HEK293 (cell line): Measurements from ENCODE around the gene GNAS.
A peak's percentile ranks its signal among the peaks of the same experiment; 100 is the strongest.

Experiments used
- CTCF ChIA-PET: fragments of 350-600 bp; formaldehyde crosslinking; extraction: SDS; loops from one replicate; lab custom pipeline; 2021; ENCODE audit warnings: antibody characterized with exemption; lab: Yijun Ruan, JAX
- POLR2A ChIA-PET: fragments of 300-600 bp; formaldehyde crosslinking; extraction: SDS; loops from one replicate; lab custom pipeline; 2020; ENCODE audit warnings: antibody characterized with exemption, inconsistent platforms; lab: Yijun Ruan, JAX
- H3K27ac ChIP-seq: fragments of 200-500 bp; sonication (Bioruptor generic); 2 replicates; pipeline ENCODE4 v1.5.1; 2014; ENCODE audit warnings: low read depth, low read length, control low read depth, inconsistent platforms; ENCODE audit errors: extremely low read depth
- H3K36me3 ChIP-seq, 2 experiments: fragments of 200-500 bp in 1 of 2; sonication (Bioruptor generic) in 1 of 2; 1 replicate in 1 of 2; 2 replicates in 1 of 2; pipeline ENCODE4 v1.5.1; 2014 to 2017; ENCODE audit warnings: inconsistent platforms in 2 of 2, low read length in 2 of 2; ENCODE audit not compliant: control insufficient read depth in 2 of 2, insufficient read depth in 1 of 2
- H3K4me1 ChIP-seq: fragments of 200-500 bp; sonication (Bioruptor generic); 2 replicates; pipeline ENCODE4 v1.5.1; 2014; ENCODE audit warnings: mild to moderate bottlenecking, low read length, inconsistent platforms; ENCODE audit not compliant: control insufficient read depth, insufficient read depth
- H3K4me3 ChIP-seq: 2 replicates; pipeline ENCODE4 v1.5.1; 2011; ENCODE audit warnings: low read depth, mild to moderate bottlenecking, control low read depth, low read length, moderate library complexity
- H3K9me3 ChIP-seq: fragments of 200-500 bp; sonication (Bioruptor generic); 2 replicates; pipeline ENCODE4 v1.5.1; 2014; ENCODE audit warnings: low read depth, low read length, inconsistent platforms; ENCODE audit not compliant: control insufficient read depth, insufficient read depth
- GLIS2 ChIP-seq: fragments of 450-650 bp; formaldehyde crosslinking; IDR thresholded peaks from 2 replicates; pipeline ENCODE4 v1.5.1; 2016; ENCODE audit warnings: missing biosample characterization, missing genetic modification characterization
- KLF8 ChIP-seq: fragments of 450-650 bp; formaldehyde crosslinking; IDR thresholded peaks from 2 replicates; pipeline ENCODE4 v1.5.1; 2016; ENCODE audit warnings: missing biosample characterization, missing genetic modification characterization
- SCRT2 ChIP-seq: fragments of 450-650 bp; formaldehyde crosslinking; IDR thresholded peaks from 2 replicates; pipeline ENCODE4 v1.5.1; 2016; ENCODE audit warnings: missing biosample characterization, missing genetic modification characterization
- SP2 ChIP-seq: fragments of 450-650 bp; formaldehyde crosslinking; IDR thresholded peaks from 2 replicates; pipeline ENCODE4 v1.5.1; 2016; ENCODE audit warnings: missing biosample characterization, missing genetic modification characterization
- WT1 ChIP-seq: fragments of 450-650 bp; formaldehyde crosslinking; IDR thresholded peaks from 2 replicates; pipeline ENCODE4 v1.5.1; 2016; ENCODE audit warnings: missing biosample characterization, missing genetic modification characterization
- ZBTB17 ChIP-seq: fragments of 450-650 bp; formaldehyde crosslinking; IDR thresholded peaks from 2 replicates; pipeline ENCODE4 v1.5.1; 2016; ENCODE audit warnings: missing biosample characterization, missing genetic modification characterization
- ZFHX2 ChIP-seq: fragments of 450-650 bp; formaldehyde crosslinking; conservative IDR thresholded peaks from 2 replicates; pipeline ENCODE4 v1.5.1; 2016; ENCODE audit warnings: missing biosample characterization, missing genetic modification characterization
- ZNF16 ChIP-seq: fragments of 450-650 bp; formaldehyde crosslinking; IDR thresholded peaks from 2 replicates; pipeline ENCODE4 v1.5.1; 2016; ENCODE audit warnings: low read depth, missing biosample characterization, missing genetic modification characterization
- ZNF223 ChIP-seq: fragments of 450-650 bp; formaldehyde crosslinking; IDR thresholded peaks from 2 replicates; pipeline ENCODE4 v1.5.1; 2016; ENCODE audit warnings: missing biosample characterization, missing genetic modification characterization
- ZNF266 ChIP-seq: fragments of 450-650 bp; formaldehyde crosslinking; IDR thresholded peaks from 2 replicates; pipeline ENCODE4 v1.5.1; 2016; ENCODE audit warnings: missing biosample characterization, missing genetic modification characterization, low read depth
- ZNF302 ChIP-seq: fragments of 450-650 bp; formaldehyde crosslinking; IDR thresholded peaks from 2 replicates; pipeline ENCODE4 v1.5.1; 2016; ENCODE audit warnings: missing biosample characterization, missing genetic modification characterization, low read depth
- ZNF335 ChIP-seq: fragments of 450-650 bp; formaldehyde crosslinking; conservative IDR thresholded peaks from 2 replicates; pipeline ENCODE4 v1.5.1; 2016; ENCODE audit warnings: missing biosample characterization, missing genetic modification characterization
- ZNF560 ChIP-seq: fragments of 450-650 bp; formaldehyde crosslinking; IDR thresholded peaks from 2 replicates; pipeline ENCODE4 v1.5.1; 2017; ENCODE audit warnings: missing biosample characterization, missing genetic modification characterization, borderline replicate concordance
- ZNF610 ChIP-seq: fragments of 450-650 bp; formaldehyde crosslinking; IDR thresholded peaks from 2 replicates; pipeline ENCODE4 v1.5.1; 2016; ENCODE audit warnings: missing biosample characterization, missing genetic modification characterization, borderline replicate concordance
- ZNF629 ChIP-seq: fragments of 450-650 bp; formaldehyde crosslinking; IDR thresholded peaks from 2 replicates; pipeline ENCODE4 v1.5.1; 2017; ENCODE audit warnings: missing biosample characterization, missing genetic modification characterization
- ZNF777 ChIP-seq: fragments of 450-650 bp; formaldehyde crosslinking; IDR thresholded peaks from 2 replicates; pipeline ENCODE4 v1.5.1; 2017; ENCODE audit warnings: missing biosample characterization, missing genetic modification characterization, borderline replicate concordance
- ZNF785 ChIP-seq: fragments of 450-650 bp; formaldehyde crosslinking; IDR thresholded peaks from 2 replicates; pipeline ENCODE4 v1.5.1; 2016; ENCODE audit warnings: missing biosample characterization, missing genetic modification characterization
- TF ChIP-seq, protein P1 (sequence below): fragments of 450-650 bp; formaldehyde crosslinking; conservative IDR thresholded peaks from 2 replicates; pipeline ENCODE4 v1.5.1; 2016; ENCODE audit warnings: low read depth, missing biosample characterization, missing genetic modification characterization
- TF ChIP-seq, protein P2 (sequence below): fragments of 450-650 bp; formaldehyde crosslinking; conservative IDR thresholded peaks from 2 replicates; pipeline ENCODE4 v1.5.1; 2016; ENCODE audit warnings: low read depth, missing biosample characterization, missing genetic modification characterization
- TF ChIP-seq, protein P3 (sequence below): fragments of 450-650 bp; formaldehyde crosslinking; optimal IDR thresholded peaks from 2 replicates; pipeline ENCODE3; 2016; ENCODE audit warnings: missing biosample characterization, mild to moderate bottlenecking, missing genetic modification characterization

Gene GNAS

DNA sequence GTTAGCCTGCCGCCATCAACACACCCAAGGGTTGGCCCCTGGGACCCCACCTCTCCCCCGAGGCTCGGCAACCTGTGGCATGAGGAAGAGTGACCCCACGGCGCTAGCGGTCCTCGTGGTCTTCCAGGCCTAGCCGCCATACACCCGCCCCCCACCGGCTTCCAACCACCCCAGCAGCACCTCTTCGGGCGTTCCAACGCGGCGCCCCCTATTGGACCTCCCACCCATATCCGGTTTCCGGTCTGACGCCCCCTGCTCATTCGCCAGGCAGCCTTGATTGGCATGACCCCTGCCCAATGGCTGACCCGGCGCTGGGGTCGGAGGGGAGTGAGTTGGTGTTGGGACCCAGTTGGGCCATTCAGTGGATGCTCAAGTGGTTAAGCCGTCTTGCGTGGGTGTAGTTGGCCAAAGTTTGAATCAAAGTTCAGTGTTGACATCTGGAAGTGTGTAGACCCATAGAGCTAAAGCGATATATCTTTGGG is 1.8 kb upstream of the GNAS start, which contains the start of gene GNAS-AS1 (continued):
- TF ChIP-seq, protein P1, sequence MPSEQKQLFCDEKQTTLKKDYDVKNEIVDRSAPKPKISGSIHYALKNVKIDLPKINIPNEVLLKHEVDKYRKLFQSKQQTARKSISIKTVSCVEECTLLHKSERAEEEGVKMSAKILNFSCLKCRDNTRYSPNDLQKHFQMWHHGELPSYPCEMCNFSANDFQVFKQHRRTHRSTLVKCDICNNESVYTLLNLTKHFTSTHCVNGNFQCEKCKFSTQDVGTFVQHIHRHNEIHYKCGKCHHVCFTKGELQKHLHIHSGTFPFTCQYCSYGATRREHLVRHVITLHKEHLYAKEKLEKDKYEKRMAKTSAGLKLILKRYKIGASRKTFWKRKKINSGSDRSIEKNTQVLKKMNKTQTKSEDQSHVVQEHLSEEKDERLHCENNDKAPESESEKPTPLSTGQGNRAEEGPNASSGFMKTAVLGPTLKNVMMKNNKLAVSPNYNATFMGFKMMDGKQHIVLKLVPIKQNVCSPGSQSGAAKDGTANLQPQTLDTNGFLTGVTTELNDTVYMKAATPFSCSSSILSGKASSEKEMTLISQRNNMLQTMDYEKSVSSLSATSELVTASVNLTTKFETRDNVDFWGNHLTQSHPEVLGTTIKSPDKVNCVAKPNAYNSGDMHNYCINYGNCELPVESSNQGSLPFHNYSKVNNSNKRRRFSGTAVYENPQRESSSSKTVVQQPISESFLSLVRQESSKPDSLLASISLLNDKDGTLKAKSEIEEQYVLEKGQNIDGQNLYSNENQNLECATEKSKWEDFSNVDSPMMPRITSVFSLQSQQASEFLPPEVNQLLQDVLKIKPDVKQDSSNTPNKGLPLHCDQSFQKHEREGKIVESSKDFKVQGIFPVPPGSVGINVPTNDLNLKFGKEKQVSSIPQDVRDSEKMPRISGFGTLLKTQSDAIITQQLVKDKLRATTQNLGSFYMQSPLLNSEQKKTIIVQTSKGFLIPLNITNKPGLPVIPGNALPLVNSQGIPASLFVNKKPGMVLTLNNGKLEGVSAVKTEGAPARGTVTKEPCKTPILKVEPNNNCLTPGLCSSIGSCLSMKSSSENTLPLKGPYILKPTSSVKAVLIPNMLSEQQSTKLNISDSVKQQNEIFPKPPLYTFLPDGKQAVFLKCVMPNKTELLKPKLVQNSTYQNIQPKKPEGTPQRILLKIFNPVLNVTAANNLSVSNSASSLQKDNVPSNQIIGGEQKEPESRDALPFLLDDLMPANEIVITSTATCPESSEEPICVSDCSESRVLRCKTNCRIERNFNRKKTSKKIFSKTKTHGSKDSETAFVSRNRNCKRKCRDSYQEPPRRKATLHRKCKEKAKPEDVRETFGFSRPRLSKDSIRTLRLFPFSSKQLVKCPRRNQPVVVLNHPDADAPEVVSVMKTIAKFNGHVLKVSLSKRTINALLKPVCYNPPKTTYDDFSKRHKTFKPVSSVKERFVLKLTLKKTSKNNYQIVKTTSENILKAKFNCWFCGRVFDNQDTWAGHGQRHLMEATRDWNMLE (tag by site-specific recombination) = peak; percentile 80
- TF ChIP-seq SP2 (peak; percentile 85), GLIS2 (tag by site-specific recombination) (peak; percentile 80), ZNF560 (tag by site-specific recombination) (no peak), ZFHX2 (tag by site-specific recombination) (peak; percentile 39; the same call in 1 of the 2 replicates), ZNF335 (tag by site-specific recombination) (peak; percentile 46), SCRT2 (0 out of 2 replicates have a peak, but pooled peaks have one; percentile 34)
- TF ChIP-seq, protein P2, sequence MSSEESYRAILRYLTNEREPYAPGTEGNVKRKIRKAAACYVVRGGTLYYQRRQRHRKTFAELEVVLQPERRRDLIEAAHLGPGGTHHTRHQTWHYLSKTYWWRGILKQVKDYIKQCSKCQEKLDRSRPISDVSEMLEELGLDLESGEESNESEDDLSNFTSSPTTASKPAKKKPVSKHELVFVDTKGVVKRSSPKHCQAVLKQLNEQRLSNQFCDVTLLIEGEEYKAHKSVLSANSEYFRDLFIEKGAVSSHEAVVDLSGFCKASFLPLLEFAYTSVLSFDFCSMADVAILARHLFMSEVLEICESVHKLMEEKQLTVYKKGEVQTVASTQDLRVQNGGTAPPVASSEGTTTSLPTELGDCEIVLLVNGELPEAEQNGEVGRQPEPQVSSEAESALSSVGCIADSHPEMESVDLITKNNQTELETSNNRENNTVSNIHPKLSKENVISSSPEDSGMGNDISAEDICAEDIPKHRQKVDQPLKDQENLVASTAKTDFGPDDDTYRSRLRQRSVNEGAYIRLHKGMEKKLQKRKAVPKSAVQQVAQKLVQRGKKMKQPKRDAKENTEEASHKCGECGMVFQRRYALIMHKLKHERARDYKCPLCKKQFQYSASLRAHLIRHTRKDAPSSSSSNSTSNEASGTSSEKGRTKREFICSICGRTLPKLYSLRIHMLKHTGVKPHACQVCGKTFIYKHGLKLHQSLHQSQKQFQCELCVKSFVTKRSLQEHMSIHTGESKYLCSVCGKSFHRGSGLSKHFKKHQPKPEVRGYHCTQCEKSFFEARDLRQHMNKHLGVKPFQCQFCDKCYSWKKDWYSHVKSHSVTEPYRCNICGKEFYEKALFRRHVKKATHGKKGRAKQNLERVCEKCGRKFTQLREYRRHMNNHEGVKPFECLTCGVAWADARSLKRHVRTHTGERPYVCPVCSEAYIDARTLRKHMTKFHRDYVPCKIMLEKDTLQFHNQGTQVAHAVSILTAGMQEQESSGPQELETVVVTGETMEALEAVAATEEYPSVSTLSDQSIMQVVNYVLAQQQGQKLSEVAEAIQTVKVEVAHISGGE (tag by site-specific recombination) = peak; percentile 59; the same call in 1 of the 2 replicates
- TF ChIP-seq, all 188 proteins: peak for 12

DNA sequence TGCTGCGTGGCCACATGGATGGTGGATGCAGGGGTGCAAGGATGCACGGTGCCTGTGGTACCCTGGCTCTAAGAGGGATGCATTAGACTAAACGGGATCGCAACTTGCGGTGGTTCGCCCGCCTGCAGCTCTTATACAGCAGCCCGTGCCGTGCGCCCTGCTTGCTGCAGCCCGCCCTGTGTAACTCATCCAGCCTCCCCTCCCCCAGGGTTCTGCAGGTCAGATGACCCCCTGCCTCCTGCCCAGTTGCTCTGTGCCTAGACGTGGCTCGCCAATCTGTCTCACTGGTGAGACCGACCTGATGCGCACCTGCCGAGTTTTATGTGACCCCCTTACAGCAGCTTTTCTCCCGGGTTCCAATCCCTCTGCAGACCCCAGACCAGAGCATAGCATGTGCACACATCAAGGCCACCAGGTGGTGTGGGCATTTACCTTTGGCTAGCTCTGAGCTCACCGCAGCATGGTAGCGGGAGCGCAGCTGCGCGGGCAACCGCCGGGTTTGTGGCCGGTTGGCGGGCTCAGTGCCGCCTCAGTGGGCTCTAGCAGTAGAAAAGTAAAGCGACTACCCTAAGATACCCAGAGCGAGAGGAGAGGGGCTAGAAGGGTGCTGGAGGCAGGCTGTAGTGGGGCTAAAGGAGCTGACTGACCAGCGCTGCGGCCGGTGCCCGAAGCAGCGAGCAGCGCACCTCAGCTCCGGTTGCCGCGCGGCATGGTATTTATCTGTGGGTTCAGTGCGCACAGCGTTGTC is 1.1 kb upstream of the GNAS start:
- TF ChIP-seq ZNF629 (tag by site-specific recombination) (no peak), ZNF266 (tag by site-specific recombination) (no peak), KLF8 (tag by site-specific recombination) (no peak), ZNF302 (tag by site-specific recombination) (no peak), ZNF16 (tag by site-specific recombination) (no peak), ZNF785 (tag by site-specific recombination) (no peak), ZNF610 (tag by site-specific recombination) (no peak), ZNF223 (tag by site-specific recombination) (no peak), WT1 (tag by site-specific recombination) (no peak), ZBTB17 (tag by site-specific recombination) (no peak), ZNF777 (tag by site-specific recombination) (no peak)
- TF ChIP-seq, protein P3, sequence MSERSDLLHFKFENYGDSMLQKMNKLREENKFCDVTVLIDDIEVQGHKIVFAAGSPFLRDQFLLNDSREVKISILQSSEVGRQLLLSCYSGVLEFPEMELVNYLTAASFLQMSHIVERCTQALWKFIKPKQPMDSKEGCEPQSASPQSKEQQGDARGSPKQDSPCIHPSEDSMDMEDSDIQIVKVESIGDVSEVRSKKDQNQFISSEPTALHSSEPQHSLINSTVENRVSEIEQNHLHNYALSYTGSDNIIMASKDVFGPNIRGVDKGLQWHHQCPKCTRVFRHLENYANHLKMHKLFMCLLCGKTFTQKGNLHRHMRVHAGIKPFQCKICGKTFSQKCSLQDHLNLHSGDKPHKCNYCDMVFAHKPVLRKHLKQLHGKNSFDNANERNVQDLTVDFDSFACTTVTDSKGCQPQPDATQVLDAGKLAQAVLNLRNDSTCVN = no peak
- Histone ChIP-seq H3K36me3 (peaks cover 0 to 30% of the 10 kb centered on the region in 2 experiments; a peak in 2 of 3 replicates), H3K4me3 (no peak overlapping the region; the same call in 1 of the 2 replicates), H3K4me1 (no peaks in the 10 kb centered on the region), H3K27ac (no peak overlapping the region), H3K9me3 (no peaks in the 10 kb centered on the region)
- ChIA-PET POLR2A (no interaction called here), CTCF (interaction anchor here (0.6 to 0.7 kb wide), 2 partner anchors 15 to 340 kb away, joined by 3 to 4 read pairs; no protein-coding TSS in a partner anchor)
